Measurements from ENCODE around the gene SPA17.

The SPA17 gene

DNA sequence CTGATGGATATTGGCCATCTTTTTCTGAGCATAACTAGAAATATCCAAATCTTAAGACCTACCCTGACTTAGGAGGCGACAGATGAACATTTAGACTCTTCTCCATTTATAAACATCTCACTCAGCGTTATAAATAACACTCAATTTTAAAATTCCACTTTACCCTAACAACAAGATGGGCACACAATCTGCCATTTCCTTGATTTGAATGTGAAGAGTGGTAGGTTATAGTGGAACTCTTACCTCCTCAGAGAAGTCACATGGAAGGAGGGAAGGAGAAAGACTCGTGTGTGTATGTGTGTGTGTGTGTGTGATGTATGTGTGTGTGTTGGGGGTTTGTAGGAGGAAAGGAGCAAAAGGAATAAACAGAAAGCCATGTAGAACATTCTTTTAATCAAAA is 15.2 kb upstream of the SPA17 start:
- no peak for DNase-seq
- in situ Hi-C loops (cut with HindIII; ENCODE audit: low pct_ligation_motif_present, low pct_unique_long_range_greater_than_20kb, low sequenced_read_pairs) = no loop called here

DNA sequence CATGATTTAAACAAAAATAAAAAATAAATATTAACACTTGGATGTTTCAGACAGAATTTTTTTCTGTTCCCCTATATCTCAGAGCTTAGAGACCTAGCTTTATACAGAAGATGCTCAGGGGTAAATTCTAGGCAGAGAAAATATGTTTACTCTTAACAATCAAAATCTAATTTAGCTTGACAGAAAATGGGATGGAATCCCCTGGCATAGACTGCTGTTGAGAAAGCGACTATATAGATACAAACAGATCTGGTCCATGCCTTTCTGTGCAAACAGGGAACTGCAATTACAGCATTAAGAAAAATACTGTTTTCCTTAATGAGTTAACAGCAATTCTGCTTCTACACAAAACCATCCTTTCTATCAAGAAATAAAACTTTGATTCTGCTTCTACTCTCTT is 14.7 kb upstream of the SPA17 start:
- DNase-seq = no peak
- in situ Hi-C loops (cut with HindIII; ENCODE audit: low pct_ligation_motif_present, low pct_unique_long_range_greater_than_20kb, low sequenced_read_pairs) = no loop called here

DNA sequence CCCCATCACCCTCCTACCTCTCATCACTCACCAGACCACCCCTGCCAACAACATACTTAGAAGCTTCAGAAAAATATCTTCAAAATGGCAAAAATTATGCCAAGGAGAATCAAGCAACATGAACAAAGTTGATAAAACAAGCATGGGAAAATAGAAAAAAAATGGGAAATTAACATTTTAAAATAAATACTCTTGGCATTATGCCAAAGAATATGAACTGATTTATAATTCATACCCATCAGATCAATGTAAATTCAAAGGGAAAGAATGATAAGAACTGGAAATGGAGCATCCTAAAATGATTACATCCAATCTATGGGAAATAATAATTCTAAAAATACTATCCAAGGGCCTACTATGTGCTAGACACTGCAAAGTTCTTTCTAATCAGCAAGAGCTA is 12.2 kb upstream of the SPA17 start:
- in situ Hi-C loops (cut with HindIII; ENCODE audit: low pct_ligation_motif_present, low pct_unique_long_range_greater_than_20kb, low sequenced_read_pairs) = no loop called here
- no peak for DNase-seq

DNA sequence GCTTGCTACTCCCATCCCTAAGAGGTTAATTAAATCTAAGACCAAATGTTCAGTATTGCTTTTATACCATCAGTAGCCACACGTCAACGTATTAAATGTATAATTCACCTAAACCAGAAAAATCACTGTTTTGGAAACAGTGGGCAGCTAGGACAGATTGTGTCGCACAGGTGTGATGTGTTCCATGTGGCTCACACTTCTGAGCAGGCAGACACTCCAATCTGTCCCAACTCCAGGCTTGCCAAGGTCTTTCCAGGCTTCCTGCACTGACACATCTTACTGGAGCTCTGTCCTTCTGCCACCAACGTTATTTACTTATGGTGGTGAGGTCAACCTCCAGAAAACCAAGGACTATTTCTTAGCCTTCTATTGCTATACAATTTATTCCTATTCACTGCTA is 11.6 kb upstream of the SPA17 start:
- in situ Hi-C loops (cut with HindIII; ENCODE audit: low pct_ligation_motif_present, low pct_unique_long_range_greater_than_20kb, low sequenced_read_pairs) = no loop called here
- DNase-seq = no peak

DNA sequence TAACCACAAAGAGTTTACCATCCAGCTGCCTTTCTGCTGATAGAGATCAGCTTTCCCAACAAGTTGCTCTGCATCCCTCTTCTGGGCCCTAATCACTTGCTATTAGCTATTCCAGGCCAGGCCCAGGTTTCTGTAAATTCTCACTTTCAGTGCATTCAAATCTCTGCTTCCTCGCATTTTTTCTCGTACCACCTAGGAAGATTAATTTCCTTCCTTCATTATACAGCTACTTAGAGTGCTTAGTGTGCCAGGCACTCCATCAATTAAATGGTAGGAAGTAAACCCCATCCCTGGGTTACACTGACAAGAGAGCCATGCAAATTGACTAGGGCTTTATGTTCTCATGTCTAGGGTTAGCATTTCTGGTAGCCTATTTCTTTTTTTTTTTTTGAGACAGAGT is 9.8 kb upstream of the SPA17 start:
- in situ Hi-C loops (cut with HindIII; ENCODE audit: low pct_ligation_motif_present, low pct_unique_long_range_greater_than_20kb, low sequenced_read_pairs) = no loop called here
- no peak for DNase-seq

DNA sequence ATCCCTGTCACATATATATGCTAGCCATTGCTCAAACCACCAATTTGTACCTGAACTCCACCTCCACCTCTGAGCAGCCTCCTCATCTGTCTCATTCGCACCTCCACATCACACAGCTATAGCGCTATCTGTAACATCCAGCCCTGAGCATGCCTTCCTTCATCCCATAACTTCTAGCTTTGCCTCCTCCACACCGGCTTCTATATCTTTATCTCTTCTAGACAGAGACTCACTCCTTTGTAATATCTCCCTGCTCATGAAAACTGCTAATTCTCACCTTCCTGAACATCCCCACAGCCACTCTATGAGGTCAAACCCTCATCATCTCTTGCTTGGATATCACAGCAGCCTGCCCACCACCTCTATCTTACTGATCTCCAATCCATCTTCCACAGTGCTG is 6.1 kb upstream of the SPA17 start:
- DNase-seq = no peak
- in situ Hi-C loops (cut with HindIII; ENCODE audit: low pct_ligation_motif_present, low pct_unique_long_range_greater_than_20kb, low sequenced_read_pairs) = no loop called here

DNA sequence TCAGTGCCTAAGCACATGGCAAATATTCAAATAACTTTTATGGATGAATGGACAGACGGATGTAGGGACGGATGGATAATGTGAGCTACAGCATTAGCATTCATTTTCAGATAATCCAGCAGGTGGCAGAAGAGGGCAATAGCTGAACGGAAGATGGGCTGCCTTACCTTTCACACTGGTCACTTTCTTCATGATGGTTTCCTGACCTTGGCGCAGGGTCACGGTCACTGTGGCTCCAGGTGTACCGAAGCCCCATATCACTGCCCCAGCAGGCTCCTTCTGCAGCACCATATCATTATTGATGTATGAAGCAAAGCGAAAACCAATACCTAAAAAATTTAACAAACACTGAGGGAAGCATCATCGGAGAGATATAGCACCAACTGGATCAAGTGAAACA is 4.5 kb upstream of the SPA17 start:
- peak; percentile 47 for DNase-seq
- in situ Hi-C loops (cut with HindIII; ENCODE audit: low pct_ligation_motif_present, low pct_unique_long_range_greater_than_20kb, low sequenced_read_pairs) = no loop called here

DNA sequence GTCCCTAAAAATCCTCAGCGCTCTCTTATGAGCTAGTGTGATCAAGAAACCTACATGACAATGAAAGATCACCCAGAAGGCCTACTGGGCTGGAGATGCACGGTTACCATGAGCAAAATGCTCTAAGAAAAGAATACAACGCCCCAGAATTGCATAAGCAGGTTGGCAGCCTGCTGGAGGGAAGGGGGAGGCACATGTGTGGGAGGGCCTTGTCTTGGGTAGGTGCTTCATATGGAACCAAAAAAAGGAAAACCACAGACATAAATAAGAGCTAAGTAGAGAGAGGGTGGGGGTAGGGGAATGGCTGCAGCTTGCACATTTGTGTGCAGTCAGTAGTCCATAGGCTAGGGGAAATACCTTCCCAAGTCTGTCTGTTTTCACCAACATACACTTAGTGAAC is 3.0 kb upstream of the SPA17 start:
- in situ Hi-C loops (cut with HindIII; ENCODE audit: low pct_ligation_motif_present, low pct_unique_long_range_greater_than_20kb, low sequenced_read_pairs) = no loop called here
- DNase-seq = no peak

DNA sequence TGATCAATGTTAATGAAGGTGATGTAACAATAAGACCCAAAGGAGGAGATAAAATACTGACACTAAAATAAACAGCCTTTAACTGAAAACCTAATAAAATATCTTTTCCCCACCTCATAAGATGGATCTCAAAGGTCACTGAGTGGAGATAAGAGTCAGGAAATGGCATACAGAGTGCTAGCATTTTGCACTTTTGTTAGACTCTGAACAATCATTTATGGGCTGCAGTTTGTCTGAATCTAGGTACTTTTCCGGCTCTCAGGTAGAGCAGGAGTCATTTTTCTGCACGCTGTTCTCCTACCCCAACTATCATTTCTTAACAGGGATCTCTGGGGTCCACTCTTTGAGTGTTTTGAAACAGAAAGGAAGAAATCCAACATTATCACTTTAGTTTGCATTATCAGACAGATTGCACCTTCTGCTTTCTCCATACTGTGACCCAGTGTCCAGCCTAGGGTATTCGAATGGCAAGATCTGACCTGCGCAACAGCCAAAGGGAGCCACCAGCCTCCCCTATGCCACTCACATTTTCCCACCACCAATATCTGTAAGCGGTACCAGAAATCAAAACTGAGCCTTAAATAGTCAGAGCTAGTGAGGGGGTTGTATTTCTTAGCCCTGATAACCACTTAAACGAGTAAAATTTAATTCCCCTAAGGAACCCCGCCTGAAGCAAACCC is 1.0 kb upstream of the SPA17 start:
- in situ Hi-C loops (cut with HindIII; ENCODE audit: low pct_ligation_motif_present, low pct_unique_long_range_greater_than_20kb, low sequenced_read_pairs) = no loop called here
- no peak for DNase-seq

DNA sequence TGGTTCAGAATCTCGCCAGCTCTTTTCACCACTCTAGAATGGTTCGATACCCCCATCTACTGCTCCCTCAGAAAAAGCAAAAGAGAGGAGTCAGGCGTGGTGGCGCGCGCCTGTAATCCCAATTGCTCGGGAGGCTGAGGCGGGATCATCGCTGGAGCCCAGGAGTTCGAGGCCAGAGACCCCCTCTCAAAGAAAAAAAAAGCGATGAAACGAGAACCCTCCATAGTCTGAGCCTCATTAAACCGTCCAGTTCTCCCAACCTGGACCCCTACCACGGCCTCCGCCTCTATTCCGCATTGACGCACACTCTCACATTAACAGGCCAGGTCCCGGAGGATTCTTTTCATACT is 439 bp downstream of the SPA17 start:
- in situ Hi-C loops (cut with HindIII; ENCODE audit: low pct_ligation_motif_present, low pct_unique_long_range_greater_than_20kb, low sequenced_read_pairs) = no loop called here

DNA sequence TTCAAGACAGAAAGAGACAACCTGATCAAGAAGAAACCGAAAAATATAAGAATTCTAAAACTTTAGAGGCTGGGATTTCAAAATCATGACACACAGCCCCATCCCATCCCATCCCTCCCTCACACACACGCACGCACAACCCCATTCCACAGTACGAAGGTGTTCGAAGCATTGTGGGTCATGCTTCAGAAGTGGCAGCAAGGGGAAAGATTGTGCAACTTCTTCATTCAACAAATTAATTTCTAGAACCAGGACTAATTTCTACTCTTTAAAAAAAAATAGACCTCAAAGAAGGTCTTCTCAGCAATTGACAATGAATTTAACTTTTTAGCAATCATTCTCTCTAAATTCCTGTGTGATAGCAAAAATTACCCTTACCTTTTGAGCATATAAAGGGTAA is 867 bp downstream of the SPA17 start:
- in situ Hi-C loops (cut with HindIII; ENCODE audit: low pct_ligation_motif_present, low pct_unique_long_range_greater_than_20kb, low sequenced_read_pairs) = no loop called here

More for the DNA sequence above, 439 bp downstream of the SPA17 start:
- no peak for DNase-seq

DNA sequence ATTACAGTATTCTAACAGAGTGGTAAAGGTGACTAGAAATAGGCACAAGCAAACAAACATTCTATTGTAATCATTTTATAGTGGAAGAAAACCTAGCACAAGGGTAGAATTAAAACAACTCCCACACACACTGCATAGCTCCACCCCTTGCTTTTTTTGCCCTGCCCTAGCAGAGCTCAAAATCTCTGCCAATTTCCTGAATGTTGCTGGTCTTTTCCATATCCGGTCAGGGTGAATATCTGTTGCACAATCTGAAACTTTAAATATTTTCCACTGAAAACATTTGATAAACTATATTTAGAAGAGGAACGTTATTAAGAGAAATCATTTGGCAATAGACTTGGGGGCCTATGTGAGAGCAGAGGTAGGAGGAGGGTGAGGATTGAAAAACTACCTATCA is 2.7 kb downstream of the SPA17 start:
- in situ Hi-C loops (cut with HindIII; ENCODE audit: low pct_ligation_motif_present, low pct_unique_long_range_greater_than_20kb, low sequenced_read_pairs) = no loop called here
- DNase-seq = no peak

More for the DNA sequence above, 867 bp downstream of the SPA17 start:
- no peak for DNase-seq

DNA sequence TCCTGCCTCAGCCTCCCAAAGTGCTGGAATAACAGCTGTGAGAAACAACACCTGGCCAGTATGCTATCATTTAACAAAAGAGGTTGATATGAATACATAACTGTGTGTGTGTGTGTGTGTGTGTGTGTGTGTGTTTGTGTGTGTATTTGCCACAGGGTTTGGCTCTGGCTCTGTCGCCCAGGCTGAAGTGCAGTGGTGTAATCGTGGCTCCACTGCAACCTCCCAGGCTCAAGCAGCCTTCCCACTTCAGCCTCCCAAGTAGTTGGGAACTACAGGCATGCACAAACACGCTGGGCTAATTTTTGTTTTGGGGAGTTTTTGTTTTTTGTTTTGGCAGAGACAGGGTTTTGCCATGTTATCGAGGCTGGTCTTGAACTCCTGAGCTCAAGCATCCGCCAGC is 4.7 kb downstream of the SPA17 start:
- in situ Hi-C loops (cut with HindIII; ENCODE audit: low pct_ligation_motif_present, low pct_unique_long_range_greater_than_20kb, low sequenced_read_pairs) = no loop called here
- no peak for DNase-seq

DNA sequence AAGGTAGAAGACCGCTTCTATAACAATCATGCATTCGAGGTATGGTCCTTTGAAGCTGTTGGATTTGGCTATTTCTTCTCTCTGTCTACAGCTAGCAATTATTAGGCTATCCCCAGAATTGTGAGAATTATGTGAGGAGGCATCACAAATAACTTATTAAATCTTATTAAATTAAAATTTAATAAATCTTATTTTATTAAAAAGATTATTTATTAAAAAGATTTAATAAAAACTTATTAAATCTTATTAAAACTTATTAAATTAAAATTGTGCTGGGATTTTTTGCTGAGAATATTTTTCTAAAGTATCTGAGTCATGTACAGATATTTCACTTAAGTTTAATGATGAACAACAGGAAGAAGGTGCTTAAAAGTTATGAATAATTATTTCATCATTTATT is 7.7 kb downstream of the SPA17 start:
- in situ Hi-C loops (cut with HindIII; ENCODE audit: low pct_ligation_motif_present, low pct_unique_long_range_greater_than_20kb, low sequenced_read_pairs) = no loop called here

DNA sequence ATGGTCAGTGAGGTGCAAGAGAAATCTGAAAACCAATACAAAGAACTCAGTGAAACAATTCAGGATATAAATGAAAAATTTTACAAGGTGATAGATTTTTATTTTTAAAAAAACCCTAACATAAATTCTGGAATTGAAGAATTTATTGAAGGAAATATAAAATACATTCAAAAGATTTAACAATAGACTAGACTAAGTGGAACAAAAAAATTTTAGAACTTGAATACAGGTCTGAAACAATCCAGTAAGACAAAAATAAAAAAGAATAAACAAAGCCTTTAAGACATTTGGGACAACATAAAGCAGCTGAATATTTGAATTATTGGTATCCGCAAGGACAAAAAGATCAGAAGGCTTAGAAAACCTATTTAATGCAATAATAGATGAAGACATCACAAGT is 8.7 kb downstream of the SPA17 start:
- in situ Hi-C loops (cut with HindIII; ENCODE audit: low pct_ligation_motif_present, low pct_unique_long_range_greater_than_20kb, low sequenced_read_pairs) = no loop called here
- DNase-seq = no peak

More for the DNA sequence above, 7.7 kb downstream of the SPA17 start:
- DNase-seq = no peak

DNA sequence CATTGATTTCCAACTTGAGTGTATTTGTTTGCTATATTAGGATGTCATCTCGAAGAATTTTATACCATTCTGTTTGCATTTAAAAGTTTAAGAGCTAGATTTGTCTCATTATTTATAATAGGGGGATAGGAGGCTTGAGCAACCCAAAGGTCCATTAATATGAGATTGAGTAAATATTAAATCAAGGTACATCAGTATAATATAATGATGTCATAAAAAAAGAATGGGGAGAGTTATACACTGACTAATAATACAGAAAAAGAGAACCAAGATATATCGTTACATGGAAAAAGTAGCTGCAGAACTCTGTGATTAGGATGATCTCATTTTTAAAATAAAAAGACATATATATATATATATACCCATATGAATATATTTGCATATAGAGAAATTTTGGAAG is 19.4 kb downstream of the SPA17 start:
- no peak for DNase-seq
- in situ Hi-C loops (cut with HindIII; ENCODE audit: low pct_ligation_motif_present, low pct_unique_long_range_greater_than_20kb, low sequenced_read_pairs) = no loop called here

DNA sequence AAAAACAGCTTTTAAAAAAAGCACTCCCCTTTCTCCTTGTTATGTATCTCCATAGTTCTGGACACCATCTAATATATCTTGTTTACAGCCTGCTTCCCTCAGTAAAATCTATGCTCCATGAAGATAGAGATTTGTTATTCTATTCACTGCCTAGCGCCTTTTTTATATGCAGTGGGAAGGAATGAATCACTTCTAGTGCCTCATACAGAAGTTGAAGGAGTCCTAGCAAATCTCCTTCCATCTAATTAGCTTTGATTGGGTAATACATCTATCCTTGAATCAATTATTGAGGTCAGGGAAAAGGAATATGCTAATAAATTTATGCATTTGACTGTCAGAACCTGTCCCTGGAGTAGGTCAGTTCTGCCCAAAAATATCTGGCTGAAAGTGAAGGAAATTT is 25.8 kb downstream of the SPA17 start:
- no peak for DNase-seq
- in situ Hi-C loops (cut with HindIII; ENCODE audit: low pct_ligation_motif_present, low pct_unique_long_range_greater_than_20kb, low sequenced_read_pairs) = no loop called here

DNA sequence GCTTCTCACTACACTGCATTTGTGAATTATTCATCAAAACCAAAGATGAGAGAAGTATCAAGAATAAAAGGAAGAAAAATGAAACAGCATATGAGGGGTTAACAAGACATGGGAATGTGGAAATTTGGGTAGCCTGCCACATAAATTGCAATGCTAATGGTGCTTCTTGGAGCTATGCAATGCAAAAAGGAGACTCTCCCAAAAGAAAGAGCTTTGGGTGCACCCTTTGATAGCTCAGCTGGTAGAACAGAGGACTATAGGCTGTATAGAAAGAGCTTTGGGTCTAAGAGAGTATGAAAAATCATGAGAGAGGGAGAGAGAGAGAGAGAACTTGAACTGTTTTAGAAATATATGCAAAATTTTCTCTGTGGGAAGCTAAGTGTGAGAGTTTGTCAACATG is 26.3 kb downstream of the SPA17 start:
- in situ Hi-C loops (cut with HindIII; ENCODE audit: low pct_ligation_motif_present, low pct_unique_long_range_greater_than_20kb, low sequenced_read_pairs) = no loop called here
- no peak for DNase-seq

DNA sequence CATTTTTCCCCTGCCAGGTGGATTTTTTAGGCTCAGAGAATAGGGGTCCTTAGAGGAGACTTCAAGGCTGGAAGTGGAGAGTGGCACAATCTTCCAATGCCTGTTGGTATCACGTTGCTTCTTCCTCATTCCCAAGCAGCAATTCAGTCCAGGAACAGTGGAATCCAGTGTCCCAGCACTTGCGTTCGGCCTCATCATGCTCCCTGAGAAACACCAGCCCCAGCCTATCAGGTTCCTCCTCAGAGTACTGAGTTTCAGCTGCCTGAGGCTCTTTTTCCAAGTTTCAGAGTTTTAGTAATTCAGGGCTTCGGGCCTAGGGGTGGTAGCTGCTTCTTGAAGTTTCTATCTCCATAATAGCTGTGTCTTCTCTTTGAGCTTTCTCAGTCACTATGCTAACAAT is 34.1 kb downstream of the SPA17 start:
- no peak for DNase-seq
- in situ Hi-C loops (cut with HindIII; ENCODE audit: low pct_ligation_motif_present, low pct_unique_long_range_greater_than_20kb, low sequenced_read_pairs) = no loop called here

DNA sequence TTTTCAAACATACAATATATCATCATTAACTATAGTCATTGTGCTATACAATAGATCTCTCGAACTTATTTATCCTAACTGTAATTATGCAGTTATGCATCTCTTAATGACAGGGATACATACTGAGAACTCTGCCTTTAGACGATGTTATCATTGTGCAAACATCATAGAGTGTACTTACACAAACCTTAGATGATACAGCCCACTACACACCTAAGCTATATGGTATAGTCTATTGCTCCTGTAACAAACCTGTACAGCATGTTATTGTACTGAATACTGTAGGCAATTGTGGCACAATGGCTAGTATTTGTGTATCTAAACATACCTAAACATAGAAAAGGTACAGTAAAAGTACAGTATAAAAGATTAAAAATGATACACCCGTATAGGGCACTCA is 38.7 kb downstream of the SPA17 start:
- no peak for DNase-seq
- in situ Hi-C loops (cut with HindIII; ENCODE audit: low pct_ligation_motif_present, low pct_unique_long_range_greater_than_20kb, low sequenced_read_pairs) = no loop called here

DNA sequence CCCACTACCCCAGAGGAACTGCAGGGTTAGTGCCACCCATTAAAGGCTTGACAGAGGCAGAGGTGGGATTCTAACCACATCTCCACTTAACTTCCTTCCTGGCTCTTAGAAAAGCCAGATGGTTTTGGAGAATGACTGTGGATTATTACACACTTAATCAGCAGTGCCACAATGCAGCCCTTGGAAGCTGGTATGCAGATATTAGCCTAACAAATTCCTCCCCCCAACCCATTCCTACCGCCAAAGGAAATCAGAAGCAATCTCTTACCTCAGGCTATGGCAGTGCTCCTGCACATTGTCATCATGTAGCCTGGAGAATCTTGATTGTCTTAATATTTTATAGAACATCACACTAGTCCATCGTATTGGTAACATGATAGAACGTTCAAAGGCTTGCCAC is 42.9 kb downstream of the SPA17 start:
- DNase-seq = no peak
- in situ Hi-C loops (cut with HindIII; ENCODE audit: low pct_ligation_motif_present, low pct_unique_long_range_greater_than_20kb, low sequenced_read_pairs) = no loop called here

All from ACHN (cell line).